ENCODE measurements around the gene CLDN14. TPM values are rescaled to one million over a fixed set of nuclear protein-coding genes. Genes with fewer than 3 reads are reported as not detected.

Gene CLDN14
- total RNA-seq, 1 donor from 2014 or later, result not detected

DNA sequence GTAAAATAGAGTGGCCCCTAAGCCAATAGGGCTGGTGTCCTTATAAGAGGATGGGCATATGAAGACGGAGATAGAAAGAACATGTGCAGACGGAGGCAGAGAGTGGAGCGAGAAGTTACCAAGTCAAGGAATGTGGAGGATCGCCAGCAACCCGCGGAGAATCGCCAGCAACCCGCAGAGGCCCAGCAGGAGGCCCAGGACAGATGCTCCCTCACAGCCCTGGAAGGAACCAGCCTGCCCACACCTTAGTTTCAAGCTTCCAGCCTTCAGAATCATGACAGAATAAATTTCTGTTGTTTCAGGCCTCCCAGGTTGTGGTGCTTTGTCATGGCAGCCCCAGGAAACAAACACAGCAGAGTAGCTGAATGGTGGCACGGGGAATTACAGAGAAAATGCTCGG, 9.6 kb downstream of the CLDN14 start:
- H3K27ac Mint-ChIP-seq, result no peak overlapping the region
- no peak for DNase-seq (ENCODE audit: extremely low spot score, unreplicated experiment)
- peaks cover 8% of the 10 kb centered on the region for H3K27me3 Mint-ChIP-seq
- no peaks in the 10 kb centered on the region for H3K36me3 Mint-ChIP-seq
- peaks cover 4% of the 10 kb centered on the region for H3K4me1 Mint-ChIP-seq (ENCODE audit: unreplicated experiment)
- TF ChIP-seq, protein P1, sequence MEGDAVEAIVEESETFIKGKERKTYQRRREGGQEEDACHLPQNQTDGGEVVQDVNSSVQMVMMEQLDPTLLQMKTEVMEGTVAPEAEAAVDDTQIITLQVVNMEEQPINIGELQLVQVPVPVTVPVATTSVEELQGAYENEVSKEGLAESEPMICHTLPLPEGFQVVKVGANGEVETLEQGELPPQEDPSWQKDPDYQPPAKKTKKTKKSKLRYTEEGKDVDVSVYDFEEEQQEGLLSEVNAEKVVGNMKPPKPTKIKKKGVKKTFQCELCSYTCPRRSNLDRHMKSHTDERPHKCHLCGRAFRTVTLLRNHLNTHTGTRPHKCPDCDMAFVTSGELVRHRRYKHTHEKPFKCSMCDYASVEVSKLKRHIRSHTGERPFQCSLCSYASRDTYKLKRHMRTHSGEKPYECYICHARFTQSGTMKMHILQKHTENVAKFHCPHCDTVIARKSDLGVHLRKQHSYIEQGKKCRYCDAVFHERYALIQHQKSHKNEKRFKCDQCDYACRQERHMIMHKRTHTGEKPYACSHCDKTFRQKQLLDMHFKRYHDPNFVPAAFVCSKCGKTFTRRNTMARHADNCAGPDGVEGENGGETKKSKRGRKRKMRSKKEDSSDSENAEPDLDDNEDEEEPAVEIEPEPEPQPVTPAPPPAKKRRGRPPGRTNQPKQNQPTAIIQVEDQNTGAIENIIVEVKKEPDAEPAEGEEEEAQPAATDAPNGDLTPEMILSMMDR (conservative IDR thresholded peaks at IDR 0.05), result no peak
- H3K4me3 Mint-ChIP-seq, result no peak overlapping the region
- peaks cover 4% of the 10 kb centered on the region for H3K9me3 Mint-ChIP-seq

DNA sequence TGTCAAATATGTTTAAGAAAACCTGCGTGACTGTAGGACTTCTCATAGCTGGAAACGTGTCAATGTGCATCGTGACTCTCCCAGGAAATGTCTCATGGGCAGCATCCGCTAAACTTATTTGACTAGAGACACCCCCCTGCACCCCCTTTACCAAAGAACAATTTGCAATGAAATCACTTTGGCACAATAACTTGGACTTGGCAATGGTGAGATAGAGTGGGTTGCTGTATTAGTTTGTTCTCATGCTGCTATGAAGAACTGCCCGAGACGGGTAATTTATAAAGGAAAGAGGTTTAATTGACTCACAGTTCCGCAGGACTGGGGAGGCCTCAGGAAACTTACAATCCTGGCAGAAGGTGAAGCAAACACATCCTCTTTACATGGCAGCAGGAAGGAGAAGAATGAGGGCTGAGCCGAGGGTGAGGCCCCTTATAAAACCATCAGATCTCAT, 13.8 kb downstream of the CLDN14 start:
- no peak for DNase-seq (ENCODE audit: extremely low spot score, unreplicated experiment)
- peaks cover 12% of the 10 kb centered on the region for H3K27me3 Mint-ChIP-seq
- TF ChIP-seq, protein P1 (conservative IDR thresholded peaks at IDR 0.05), result no peak
- peaks cover 3% of the 10 kb centered on the region for H3K9me3 Mint-ChIP-seq
- no peaks in the 10 kb centered on the region for H3K36me3 Mint-ChIP-seq
- H3K4me3 Mint-ChIP-seq, result no peak overlapping the region
- peaks cover 8% of the 10 kb centered on the region for H3K4me1 Mint-ChIP-seq (ENCODE audit: unreplicated experiment)
- no peak overlapping the region for H3K27ac Mint-ChIP-seq

GRCh38 chr21:36465478-36465877, 14.4 kb downstream of the CLDN14 start:
- Mint-ChIP-seq H3K9me3 (no peaks in the 10 kb centered on the region), H3K36me3 (no peaks in the 10 kb centered on the region), H3K27me3 (peaks cover 12% of the 10 kb centered on the region), H3K4me1 (ENCODE audit: unreplicated experiment) (peaks cover 8% of the 10 kb centered on the region), H3K4me3 (no peak overlapping the region), H3K27ac (no peak overlapping the region)
- DNase-seq (ENCODE audit: extremely low spot score, unreplicated experiment), result no peak
- TF ChIP-seq, protein P1 (conservative IDR thresholded peaks at IDR 0.05), result no peak

- TF ChIP-seq, protein P1 (conservative IDR thresholded peaks at IDR 0.05), result no peak
- Mint-ChIP-seq H3K4me1 (ENCODE audit: unreplicated experiment) (peaks cover 8% of the 10 kb centered on the region), H3K9me3 (no peaks in the 10 kb centered on the region), H3K27me3 (peaks cover 12% of the 10 kb centered on the region), H3K4me3 (no peak overlapping the region), H3K27ac (no peak overlapping the region), H3K36me3 (no peaks in the 10 kb centered on the region)
- DNase-seq (ENCODE audit: extremely low spot score, unreplicated experiment), result no peak
Observed at GRCh38 chr21:36464590-36464989, 15.3 kb downstream of the CLDN14 start.

DNA sequence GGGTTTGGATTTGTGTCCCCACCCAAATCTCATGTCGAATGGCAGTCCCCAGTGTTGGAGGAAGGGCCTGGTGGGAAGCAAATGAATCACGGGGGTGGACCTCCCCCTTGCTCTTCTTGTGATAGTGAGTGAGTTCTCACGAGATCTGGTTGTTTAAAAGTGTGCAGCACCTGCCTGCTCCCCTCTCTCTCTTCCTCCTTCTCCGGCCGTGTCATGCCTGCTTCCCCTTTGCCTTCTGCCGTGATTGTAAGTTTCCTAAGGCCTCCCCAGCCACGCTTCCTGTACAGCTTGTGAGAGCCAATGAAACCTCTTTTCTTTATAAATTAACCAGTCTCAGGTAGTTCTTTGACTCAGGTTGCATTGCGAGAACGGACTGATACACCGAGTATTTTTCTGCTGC, 15.9 kb downstream of the CLDN14 start:
- TF ChIP-seq, protein P1 (conservative IDR thresholded peaks at IDR 0.05), result no peak
- Mint-ChIP-seq H3K9me3 (no peaks in the 10 kb centered on the region), H3K27ac (no peak overlapping the region), H3K36me3 (no peaks in the 10 kb centered on the region), H3K27me3 (peaks cover 12% of the 10 kb centered on the region), H3K4me1 (ENCODE audit: unreplicated experiment) (peaks cover 8% of the 10 kb centered on the region), H3K4me3 (no peak overlapping the region)
- DNase-seq (ENCODE audit: extremely low spot score, unreplicated experiment), result no peak

GRCh38 chr21:36463204-36463603, 16.7 kb downstream of the CLDN14 start:
- no peak for DNase-seq (ENCODE audit: extremely low spot score, unreplicated experiment)
- Mint-ChIP-seq H3K4me1 (ENCODE audit: unreplicated experiment) (peaks cover 8% of the 10 kb centered on the region), H3K9me3 (no peaks in the 10 kb centered on the region), H3K27ac (no peak overlapping the region), H3K4me3 (no peak overlapping the region), H3K36me3 (no peaks in the 10 kb centered on the region), H3K27me3 (peaks cover 12% of the 10 kb centered on the region)
- TF ChIP-seq, protein P1 (conservative IDR thresholded peaks at IDR 0.05), result no peak
